ENCODE measurements around the gene PKP4. TPM values are rescaled to one million over a fixed set of nuclear protein-coding genes. Genes with fewer than 3 reads are reported as not detected.

Gene PKP4
- total and polyA plus RNA-seq, 12 donors: 17.9 to 59.0 (median 45.2) TPM

- no peak overlapping the region for H3K27ac ChIP-seq
- H3K36me3 ChIP-seq: no peaks in the 10 kb centered on the region
- no peak for TF ChIP-seq CTCF (IDR thresholded peaks at IDR 0.05)
- WGBS, 2 donors: 95% methylated on average over 9 of the region's 9 CpGs
- DNase-seq (no peak), ATAC-seq (no peak)
- intact Hi-C loops (cut with DNase I): no loop called here
- no peaks in the 10 kb centered on the region for H3K9me3 ChIP-seq
- peaks cover 0 to 21% (median 6%) of the 10 kb centered on the region in 9 donors for H3K4me1 ChIP-seq
- no peaks in the 10 kb centered on the region for H3K27me3 ChIP-seq
- H3K4me3 ChIP-seq: no peak overlapping the region
These were observed 273.9 kb downstream of the PKP4 start for GRCh38 chr2:158730621-158731140.

GRCh38 chr2:158731386-158731785 lies 274.6 kb downstream of the PKP4 start:
- H3K27me3 ChIP-seq: no peaks in the 10 kb centered on the region
- H3K9me3 ChIP-seq: no peaks in the 10 kb centered on the region
- no peak overlapping the region for H3K4me3 ChIP-seq
- ATAC-seq (no peak), DNase-seq (no peak)
- WGBS, 2 donors: 96 to 98% methylated on average over 4 of the region's 4 CpGs
- no peaks in the 10 kb centered on the region for H3K36me3 ChIP-seq
- intact Hi-C loops (cut with DNase I): no loop called here
- H3K4me1 ChIP-seq: peaks cover 0 to 14% (median 6%) of the 10 kb centered on the region in 9 donors
- no peak for TF ChIP-seq CTCF (IDR thresholded peaks at IDR 0.05)
- H3K27ac ChIP-seq: no peak overlapping the region

Other genes with a start within 250 kb of the PKP4 start
- 1 to 10 TPM in 3 of 10 donors, under 1 TPM in 7; 0.36 to 1.4 (median 0.68) TPM for gene CCDC148, start 199 bp upstream of the PKP4 start, total RNA-seq
- under 1 TPM; 0.07 to 0.51 TPM for gene CCDC148, start 199 bp upstream of the PKP4 start, polyA plus RNA-seq

All from heart right ventricle (tissue), 16 donors.